Smooth muscle cell (in vitro differentiated cells): ENCODE results near the gene NR2C2AP. TPM values are rescaled to one million over a fixed set of nuclear protein-coding genes. Genes with fewer than 3 reads are reported as not detected.

Source experiments
- DNase-seq: peaks from one replicate; lab custom pipeline; 2025; ENCODE audit not compliant: unreplicated experiment; lab: John Stamatoyannopoulos, UW
- H2AFZ ChIP-seq: fragments of 200-600 bp; sonication (generic); 2 replicates; pipeline ENCODE4 v1.6.0; 2016; ENCODE audit warnings: antibody characterized with exemption, low read depth, mild to moderate bottlenecking
- H3F3A ChIP-seq: fragments of 200-600 bp; sonication (generic); 2 replicates; pipeline ENCODE4 v1.6.0; 2017; ENCODE audit warnings: antibody characterized with exemption, low read depth
- H3K27ac ChIP-seq: fragments of 200-600 bp; sonication (generic); 2 replicates; pipeline ENCODE4 v1.5.1; 2016; ENCODE audit warnings: low read depth, mild to moderate bottlenecking
- H3K27me3 ChIP-seq: fragments of 200-600 bp; sonication (generic); 2 replicates; pipeline ENCODE4 v1.6.1; 2016; ENCODE audit warnings: low read depth, mild to moderate bottlenecking
- H3K36me3 ChIP-seq: fragments of 200-600 bp; sonication (generic); 2 replicates; pipeline ENCODE4 v1.5.1; 2016; ENCODE audit warnings: low read depth
- H3K4me1 ChIP-seq: fragments of 200-600 bp; sonication (generic); 2 replicates; pipeline ENCODE4 v1.5.1; 2016; ENCODE audit warnings: low read depth
- H3K4me2 ChIP-seq: fragments of 200-600 bp; sonication (generic); 2 replicates; pipeline ENCODE4 v1.6.0; 2016; ENCODE audit warnings: mild to moderate bottlenecking
- H3K4me3 ChIP-seq: fragments of 200-600 bp; sonication (generic); 2 replicates; pipeline ENCODE4 v1.5.1; 2016; ENCODE audit warnings: mild to moderate bottlenecking
- H3K79me2 ChIP-seq: fragments of 200-600 bp; sonication (generic); 2 replicates; pipeline ENCODE4 v1.6.0; 2016; ENCODE audit warnings: low read depth, mild to moderate bottlenecking
- H3K9ac ChIP-seq: fragments of 200-600 bp; sonication (generic); 2 replicates; pipeline ENCODE4 v1.6.0; 2016; ENCODE audit warnings: low read depth
- H3K9me3 ChIP-seq: fragments of 200-600 bp; sonication (generic); replicated peaks from 2 replicates; pipeline ENCODE4 v1.5.1; 2016; ENCODE audit warnings: low read depth
- H4K20me1 ChIP-seq: fragments of 200-600 bp; sonication (generic); 2 replicates; pipeline ENCODE4 v1.6.0; 2016; ENCODE audit warnings: low read depth
- WGBS: methylation state at CpG from one replicate; pipeline ENCODE4 v1.1.7; 2016; ENCODE audit warnings: low lambda C conversion rate; 5-methylcytosine and 5-hydroxymethylcytosine counted together
- polyA plus RNA-seq: library from polyadenylated mRNA; unstranded; fragments of >200 nt; fragmentation: Nextera tagmentation; extraction: Ambion mirVana; gene quantifications from 2 replicates; pipeline ENCODE4 v1.2.1, GENCODE V29; 2016
- total RNA-seq: library from RNA; depleted of rRNA; stranded (reverse); fragments of >200 nt; gene quantifications from 2 replicates; pipeline ENCODE4 v1.2.3, GENCODE V29; 2014
- TF ChIP-seq, protein P1 (sequence below): fragments of 200-600 bp; sonication (generic); IDR thresholded peaks from 2 replicates; pipeline ENCODE4 v1.5.1; 2017; ENCODE audit warnings: borderline replicate concordance, mild to moderate bottlenecking, antibody characterized with exemption; ENCODE audit not compliant: insufficient read depth, poor library complexity, severe bottlenecking

The NR2C2AP gene
- total and polyA plus RNA-seq, 2 experiments from 2014 or later, result 6.9 to 10.5 TPM

GRCh38 chr19:19159534-19159933 lies 43.7 kb downstream of the NR2C2AP start:
- no peak for DNase-seq
- Histone ChIP-seq H3K36me3 (no peaks in the 10 kb centered on the region), H3K4me1 (no peaks in the 10 kb centered on the region), H3K9ac (no peak overlapping the region), H3K27me3 (no peaks in the 10 kb centered on the region), H4K20me1 (no peaks in the 10 kb centered on the region), H3K9me3 (no peaks in the 10 kb centered on the region), H2AFZ (no peak overlapping the region), H3F3A (no peaks in the 10 kb centered on the region), H3K27ac (no peak overlapping the region), H3K4me3 (no peak overlapping the region), H3K4me2 (no peak overlapping the region), H3K79me2 (no peaks in the 10 kb centered on the region)
- TF ChIP-seq, protein P1, sequence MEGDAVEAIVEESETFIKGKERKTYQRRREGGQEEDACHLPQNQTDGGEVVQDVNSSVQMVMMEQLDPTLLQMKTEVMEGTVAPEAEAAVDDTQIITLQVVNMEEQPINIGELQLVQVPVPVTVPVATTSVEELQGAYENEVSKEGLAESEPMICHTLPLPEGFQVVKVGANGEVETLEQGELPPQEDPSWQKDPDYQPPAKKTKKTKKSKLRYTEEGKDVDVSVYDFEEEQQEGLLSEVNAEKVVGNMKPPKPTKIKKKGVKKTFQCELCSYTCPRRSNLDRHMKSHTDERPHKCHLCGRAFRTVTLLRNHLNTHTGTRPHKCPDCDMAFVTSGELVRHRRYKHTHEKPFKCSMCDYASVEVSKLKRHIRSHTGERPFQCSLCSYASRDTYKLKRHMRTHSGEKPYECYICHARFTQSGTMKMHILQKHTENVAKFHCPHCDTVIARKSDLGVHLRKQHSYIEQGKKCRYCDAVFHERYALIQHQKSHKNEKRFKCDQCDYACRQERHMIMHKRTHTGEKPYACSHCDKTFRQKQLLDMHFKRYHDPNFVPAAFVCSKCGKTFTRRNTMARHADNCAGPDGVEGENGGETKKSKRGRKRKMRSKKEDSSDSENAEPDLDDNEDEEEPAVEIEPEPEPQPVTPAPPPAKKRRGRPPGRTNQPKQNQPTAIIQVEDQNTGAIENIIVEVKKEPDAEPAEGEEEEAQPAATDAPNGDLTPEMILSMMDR, result no peak
- 95% methylated on average over 4 of the region's 4 CpGs for WGBS

GRCh38 chr19:19157808-19158207 lies 45.4 kb downstream of the NR2C2AP start:
- Histone ChIP-seq H3K4me2 (no peak overlapping the region), H3K27me3 (no peaks in the 10 kb centered on the region), H3K4me3 (no peak overlapping the region), H3K36me3 (no peaks in the 10 kb centered on the region), H4K20me1 (no peaks in the 10 kb centered on the region), H3K79me2 (no peaks in the 10 kb centered on the region), H3K9ac (no peak overlapping the region), H3F3A (no peaks in the 10 kb centered on the region), H3K9me3 (no peaks in the 10 kb centered on the region), H3K4me1 (no peaks in the 10 kb centered on the region), H2AFZ (no peak overlapping the region), H3K27ac (no peak overlapping the region)
- no peak for DNase-seq
- TF ChIP-seq, protein P1, result no peak
- 89% methylated on average over 6 of the region's 6 CpGs for WGBS

GRCh38 chr19:19155495-19156219 lies 47.6 kb downstream of the NR2C2AP start:
- Histone ChIP-seq H3K27ac (no peak overlapping the region), H3F3A (no peaks in the 10 kb centered on the region), H2AFZ (no peak overlapping the region), H3K4me2 (no peak overlapping the region), H3K79me2 (no peaks in the 10 kb centered on the region), H3K4me1 (no peaks in the 10 kb centered on the region), H3K9ac (no peak overlapping the region), H4K20me1 (no peaks in the 10 kb centered on the region), H3K27me3 (no peaks in the 10 kb centered on the region), H3K36me3 (no peaks in the 10 kb centered on the region), H3K4me3 (no peak overlapping the region), H3K9me3 (no peaks in the 10 kb centered on the region)
- TF ChIP-seq, protein P1, result no peak
- no peak for DNase-seq
- WGBS, result 97% methylated on average over 10 of the region's 10 CpGs
